Stomach (tissue), 4 donors: Measurements from ENCODE around the gene ZNF462.

Experiments
- CTCF ChIP-seq, 7 experiments: fragments of 450-650 bp in 4 of 7; fragments of 200-600 bp in 3 of 7; sonication (generic) in 3 of 7; IDR thresholded peaks; one replicate each; pipeline ENCODE4 v1.5.1; 2016 to 2019; ENCODE audit warnings: antibody characterized with exemption in 7 of 7, control low read depth in 2 of 7, mild to moderate bottlenecking in 1 of 7
- POLR2A ChIP-seq, 4 donors: fragments of 450-650 bp; IDR thresholded peaks; one replicate each; pipeline ENCODE4 v1.6.1; 2016; ENCODE audit warnings: antibody characterized with exemption in 4 of 4, control low read depth in 2 of 4, mild to moderate bottlenecking in 1 of 4, moderate library complexity in 1 of 4
- POLR2AphosphoS5 ChIP-seq, 3 donors: sonication (generic); formaldehyde crosslinking; IDR thresholded peaks; one replicate each; pipeline ENCODE4 v1.6.1; 2016; ENCODE audit warnings: antibody characterized with exemption in 3 of 3

DNA sequence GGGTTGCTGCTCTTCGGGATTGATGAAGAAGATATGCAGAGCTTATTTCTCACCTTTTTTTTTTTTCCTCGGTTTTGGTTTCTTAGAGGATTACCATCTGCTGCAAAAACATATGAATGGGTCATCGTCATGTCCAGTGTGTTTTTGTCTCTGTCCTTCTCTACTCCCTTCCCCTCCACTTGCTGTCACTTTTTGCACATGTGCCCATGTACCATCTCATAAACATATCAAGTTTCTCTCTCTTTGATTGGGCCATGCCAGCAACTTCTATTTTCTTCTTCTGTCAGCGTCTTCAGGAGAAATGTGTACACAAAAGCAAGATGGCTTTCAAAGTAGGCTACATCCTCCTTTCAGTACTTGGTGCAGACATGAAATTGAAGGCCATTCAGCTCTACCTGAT, 57.1 kb downstream of the ZNF462 start:
- TF ChIP-seq CTCF (IDR thresholded peaks at IDR 0.05): no peak
- no peak for TF ChIP-seq POLR2A (IDR thresholded peaks at IDR 0.05)
- no peak for TF ChIP-seq POLR2AphosphoS5 (IDR thresholded peaks at IDR 0.05)
